Prostate gland (tissue), 2 donors: Measurements from ENCODE around the gene BAHD1. TPM values are rescaled to one million over a fixed set of nuclear protein-coding genes. Genes with fewer than 3 reads are reported as not detected.
A peak's percentile ranks its signal among the peaks of the same experiment; 100 is the strongest.

Source experiments
- DNase-seq: peaks from one replicate; pipeline ENCODE4 v3.0.0-alpha.2; 2019; ENCODE audit warnings: low spot score
- H3K27ac ChIP-seq, 2 donors: fragments of 200-600 bp; sonication (generic); 2 replicates each; pipeline ENCODE4 v1.5.1; 2017 to 2019
- H3K27me3 ChIP-seq: fragments of 200-600 bp; sonication (generic); replicated peaks from 2 replicates; pipeline ENCODE4 v1.5.1; 2019; ENCODE audit not compliant: insufficient read depth
- H3K36me3 ChIP-seq, 2 donors: fragments of 200-600 bp; sonication (generic); 1 replicate in 1 of 2; 2 replicates in 1 of 2; pipeline versions ENCODE4 v1.5.1 to v1.8.1; 2017 to 2019
- H3K4me1 ChIP-seq: fragments of 200-600 bp; sonication (generic); replicated peaks from 2 replicates; pipeline ENCODE4 v1.5.1; 2019
- H3K4me3 ChIP-seq, 2 donors: fragments of 200-600 bp; sonication (generic); 2 replicates each; pipeline ENCODE4 v1.5.1; 2017 to 2019
- H3K9me3 ChIP-seq: fragments of 200-600 bp; sonication (generic); 2 replicates; pipeline ENCODE4 v1.5.1; 2017
- CTCF ChIP-seq, 4 experiments: fragments of 200-600 bp in 2 of 4; fragments of 450-650 bp in 2 of 4; sonication (generic) in 2 of 4; IDR thresholded peaks; 1 replicate in 3 of 4; 2 replicates in 1 of 4; pipeline ENCODE4 v1.5.1; 2016 to 2019; ENCODE audit warnings: antibody characterized with exemption in 4 of 4, mild to moderate bottlenecking in 2 of 4, moderate library complexity in 2 of 4
- POLR2A ChIP-seq: fragments of 450-650 bp; IDR thresholded peaks from one replicate; pipeline ENCODE4 v1.6.1; 2016; ENCODE audit warnings: antibody characterized with exemption, mild to moderate bottlenecking
- POLR2AphosphoS5 ChIP-seq: sonication (generic); formaldehyde crosslinking; IDR thresholded peaks from one replicate; pipeline ENCODE4 v1.6.1; 2017; ENCODE audit warnings: antibody characterized with exemption
- WGBS: methylation state at CpG from one replicate; pipeline ENCODE4 v1.1.5; 2018; 5-methylcytosine and 5-hydroxymethylcytosine counted together
- intact Hi-C: fragments of 100-400 bp; cut with DNase I; formaldehyde crosslinking; loops from one replicate; pipeline ENCODE4 v1.14.2; 2022
- total RNA-seq, 2 donors: library from RNA; depleted of rRNA; stranded (reverse); fragments of >200 nt; gene quantifications; one replicate each; pipeline ENCODE4 v1.1.0, GENCODE V29; 2016

Gene BAHD1
- total RNA-seq, 2 donors from 2014 or later: 17.0 to 39.4 TPM

GRCh38 chr15:40416056-40416455 is 24.7 kb upstream of the BAHD1 start:
- H3K27ac ChIP-seq: no peak overlapping the region
- H3K4me3 ChIP-seq: no peak overlapping the region
- H3K27me3 ChIP-seq: no peaks in the 10 kb centered on the region
- peaks cover 6 to 38% of the 10 kb centered on the region in 2 donors for H3K36me3 ChIP-seq
- whole genome bisulfite sequencing: 92% methylated on average over 14 of the region's 14 CpGs
- TF ChIP-seq CTCF (IDR thresholded peaks at IDR 0.05) (no peak), POLR2AphosphoS5 (no peak), POLR2A (no peak)
- intact Hi-C loops: no loop called here
- DNase-seq: no peak
- no peaks in the 10 kb centered on the region for H3K9me3 ChIP-seq
- peaks cover 8% of the 10 kb centered on the region for H3K4me1 ChIP-seq

- TF ChIP-seq CTCF (IDR thresholded peaks at IDR 0.05) (no peak), POLR2AphosphoS5 (no peak), POLR2A (no peak)
- no peak for DNase-seq
- WGBS: 88% methylated on average over 8 of the region's 10 CpGs
- H3K27ac ChIP-seq: no peak overlapping the region
- H3K9me3 ChIP-seq: no peaks in the 10 kb centered on the region
- peaks cover 6 to 28% of the 10 kb centered on the region in 2 donors for H3K36me3 ChIP-seq
- H3K4me1 ChIP-seq: peaks cover 15% of the 10 kb centered on the region
- intact Hi-C loops: no loop called here
- H3K4me3 ChIP-seq: no peak overlapping the region
- H3K27me3 ChIP-seq: no peaks in the 10 kb centered on the region
Measured at GRCh38 chr15:40418126-40418525, 22.6 kb upstream of the BAHD1 start.

GRCh38 chr15:40420071-40420713 is 20.6 kb upstream of the BAHD1 start:
- WGBS: 51% methylated on average over 11 of the region's 11 CpGs
- Histone ChIP-seq H3K9me3 (no peaks in the 10 kb centered on the region), H3K27ac (peak overlapping the region; percentile 73 to 77), H3K4me1 (peaks cover 15% of the 10 kb centered on the region), H3K36me3 (peaks cover 5 to 16% of the 10 kb centered on the region in 2 donors), H3K27me3 (no peaks in the 10 kb centered on the region), H3K4me3 (no peak overlapping the region)
- no peak for TF ChIP-seq POLR2A
- no peak for TF ChIP-seq CTCF (IDR thresholded peaks at IDR 0.05)
- no peak for TF ChIP-seq POLR2AphosphoS5
- intact Hi-C loops: loop anchor here (10.0 kb wide), 1 partner anchor 375 kb away; no protein-coding TSS in a partner anchor
- peak; percentile 56 for DNase-seq

GRCh38 chr15:40420793-40421192 is 20.0 kb upstream of the BAHD1 start:
- H3K4me3 ChIP-seq: no peak overlapping the region
- peak overlapping the region; percentile 73 to 77 for H3K27ac ChIP-seq
- peaks cover under 1 to 10% of the 10 kb centered on the region in 2 donors for H3K36me3 ChIP-seq
- peaks cover 15% of the 10 kb centered on the region for H3K4me1 ChIP-seq
- DNase-seq: peak; percentile 88
- H3K9me3 ChIP-seq: no peaks in the 10 kb centered on the region
- 26% methylated on average over 3 of the region's 3 CpGs for WGBS
- no peaks in the 10 kb centered on the region for H3K27me3 ChIP-seq
- TF ChIP-seq POLR2AphosphoS5 (peak; percentile 83), CTCF (IDR thresholded peaks at IDR 0.05) (no peak)
- intact Hi-C loops: loop anchor here (10.0 kb wide), 1 partner anchor 376 kb away; no protein-coding TSS in a partner anchor
